Dermis lymphatic vessel endothelial cell (primary cell): ENCODE results near the gene MGAT2. TPM values are rescaled to one million over a fixed set of nuclear protein-coding genes. Genes with fewer than 3 reads are reported as not detected.

Source experiments
- total RNA-seq: library from RNA; depleted of rRNA; stranded (reverse); fragments of >200 nt; gene quantifications from 2 replicates; pipeline ENCODE4 v1.2.1, GENCODE V29; 2014

MGAT2 gene
- 53.7 and 63.3 TPM in 2 replicates for total RNA-seq

DNA sequence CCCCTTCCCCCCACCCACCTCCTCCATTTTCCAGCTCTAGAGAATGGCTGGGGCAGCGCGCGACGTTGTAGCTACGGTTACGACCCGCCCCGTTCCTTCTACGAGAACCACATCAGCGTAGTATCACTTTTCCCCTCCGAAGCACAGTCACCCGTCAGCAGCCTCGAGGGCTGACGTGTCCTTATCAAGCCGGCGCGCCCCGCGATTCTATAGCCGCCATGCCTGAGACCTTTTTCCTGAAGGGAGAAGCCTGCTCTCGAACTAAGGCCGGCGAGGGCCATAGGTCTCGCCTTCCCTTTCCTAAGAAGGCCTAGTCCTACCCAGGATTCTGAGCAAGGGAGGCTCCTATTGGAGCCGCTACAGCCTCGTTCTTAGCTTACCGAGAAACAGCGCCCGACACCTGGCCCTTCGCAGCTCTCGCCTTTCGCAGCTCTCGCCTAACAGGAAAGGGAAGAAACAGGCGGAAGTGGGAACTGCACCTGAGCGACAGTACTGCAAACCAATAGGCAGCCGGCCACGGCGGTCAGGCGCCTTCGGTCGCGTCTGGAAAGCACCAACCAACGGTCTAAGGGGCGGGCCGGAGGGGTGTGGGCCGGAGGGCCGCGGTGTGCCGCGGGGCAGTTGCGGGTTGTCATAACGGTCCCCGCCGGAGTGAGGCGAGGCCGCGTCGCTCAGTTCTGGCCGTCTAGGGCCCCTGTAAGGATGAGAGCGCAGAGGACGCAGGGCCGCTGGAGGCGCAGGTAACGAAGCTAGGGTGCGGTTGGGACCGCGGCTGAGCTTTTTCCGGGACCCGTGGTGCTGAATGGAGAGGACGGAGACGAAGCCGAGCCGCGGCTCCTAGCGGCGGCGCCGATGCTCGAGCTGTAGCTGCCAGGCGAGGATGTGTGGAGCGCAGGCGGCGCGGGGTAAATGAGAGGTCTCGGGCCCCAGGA is at the start of gene MGAT2, which contains the start of gene RPL36AL:
Gene MGAT2 (plus strand): TSS at position 618 of the 932 bp plus-strand sequence. CDS start 470 bp downstream, outside the sequence.
Gene RPL36AL (minus strand): TSS at position 445 of the 932 bp plus-strand sequence. CDS start 1,522 bp downstream, outside the sequence.

GRCh38 chr14:49585803-49586672 is 34.6 kb upstream of the MGAT2 start, which contains the start of gene RPS29:
RPS29 (minus strand) TSS chr14:49586380; CDS start chr14:49586346, 34 bp downstream.

GRCh38 chr14:49598485-49599300 is 21.9 kb upstream of the MGAT2 start, which contains the start of gene LRR1:
LRR1 (plus strand) TSS chr14:49598940; CDS start chr14:49599021, 81 bp downstream.

DNA sequence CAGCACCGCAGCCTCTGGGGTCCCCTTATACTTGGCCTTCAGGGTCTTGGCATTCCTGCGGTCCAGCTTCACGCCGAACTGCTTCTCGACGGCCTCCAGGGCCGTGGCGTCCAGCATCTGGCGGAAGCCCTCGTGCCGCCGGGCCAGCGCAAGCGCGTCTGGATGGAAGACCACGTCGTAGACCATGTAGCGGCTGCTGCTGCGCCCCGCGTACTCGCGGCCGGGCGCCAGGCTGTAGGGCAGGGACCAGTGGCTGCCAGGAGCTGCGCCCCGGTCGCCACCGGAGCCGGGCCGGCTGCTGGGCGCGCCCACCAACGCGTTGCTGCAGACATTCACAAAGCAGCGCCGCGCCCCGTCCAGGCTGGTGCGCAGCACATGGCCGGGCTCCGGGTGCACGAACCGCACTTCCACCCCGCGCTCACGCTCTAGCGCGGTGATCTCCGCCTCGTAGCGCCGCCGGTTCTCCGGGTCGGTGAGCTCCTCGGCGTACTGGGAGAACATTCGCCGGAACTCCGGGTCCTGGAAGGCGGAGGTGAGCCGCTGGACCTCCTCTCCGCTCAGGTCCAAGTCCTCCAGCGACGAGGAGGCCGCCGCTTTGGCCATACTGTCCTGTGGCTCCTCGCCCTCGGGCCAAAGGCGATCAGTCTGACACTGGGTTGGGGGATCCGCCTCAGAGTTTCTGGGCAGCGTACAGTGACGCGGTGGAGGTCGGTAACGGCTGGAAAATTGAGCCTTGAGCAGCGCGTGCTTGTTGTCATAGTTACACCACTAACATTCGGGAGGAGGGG is 14.1 kb downstream of the MGAT2 start, which contains the start of gene DNAAF2:
Gene DNAAF2 (minus strand): TSS at position 698 of the 788 bp plus-strand sequence. CDS start 95 bp downstream, at position 603.

Other genes with a start within 250 kb of the MGAT2 start
- gene RPS29, start 34.4 kb upstream of the MGAT2 start, total RNA-seq: 1,774 and 3,071 TPM in 2 replicates
- 12.4 and 12.9 TPM in 2 replicates for gene LRR1, start 21.9 kb upstream of the MGAT2 start, total RNA-seq
- gene RPL36AL, start 173 bp upstream of the MGAT2 start, total RNA-seq: 271 and 341 TPM in 2 replicates
- 9.0 and 10.7 TPM in 2 replicates for gene DNAAF2, start 14.4 kb downstream of the MGAT2 start, total RNA-seq
- gene POLE2, start 67.4 kb downstream of the MGAT2 start, total RNA-seq: 3.4 and 4.2 TPM in 2 replicates
- 2.6 and 3.6 TPM in 2 replicates for gene KLHDC1, start 72.3 kb downstream of the MGAT2 start, total RNA-seq
- 87.9 and 91.1 TPM in 2 replicates for gene KLHDC2, start 147.4 kb downstream of the MGAT2 start, total RNA-seq
- gene NEMF, start 232.0 kb downstream of the MGAT2 start, total RNA-seq: 54.2 and 64.0 TPM in 2 replicates